ENCODE measurements around the gene UNC5C.

The UNC5C gene

GRCh38 chr4:95263391-95263790 is 285.4 kb downstream of the UNC5C start:
- no peaks in the 10 kb centered on the region for H4K20me1 ChIP-seq (ENCODE audit: insufficient read depth, low read length)
- no peak overlapping the region for H2AFZ ChIP-seq (ENCODE audit: low read length)
- no peaks in the 10 kb centered on the region for H3K36me3 ChIP-seq (ENCODE audit: insufficient read depth, low read length)
- H3K9me3 ChIP-seq (ENCODE audit: low read length): no peaks in the 10 kb centered on the region
- H3K4me1 ChIP-seq (ENCODE audit: insufficient read depth, low read length, severe bottlenecking): no peaks in the 10 kb centered on the region
- no peaks in the 10 kb centered on the region for H3K9me2 ChIP-seq (ENCODE audit: low read depth, low read length)
- H3K79me2 ChIP-seq (ENCODE audit: insufficient read depth, low read length): no peaks in the 10 kb centered on the region
- H3K27ac ChIP-seq (ENCODE audit: low read depth, low read length, poor library complexity, severe bottlenecking): no peak overlapping the region
- TF ChIP-seq CTCF (IDR thresholded peaks at IDR 0.05; ENCODE audit: low read length): no peak
- no peak for TF ChIP-seq EZH2 (IDR thresholded peaks at IDR 0.05; ENCODE audit: borderline replicate concordance, low read length)
- H3K4me3 ChIP-seq (ENCODE audit: low read depth, low read length, poor library complexity, severe bottlenecking): no peak overlapping the region
- H3K4me2 ChIP-seq (ENCODE audit: low read length): no peak overlapping the region
- H3F3A ChIP-seq (ENCODE audit: insufficient read depth, low read length): no peaks in the 10 kb centered on the region
- no peak overlapping the region for H3K9ac ChIP-seq (ENCODE audit: low read length)
- no peaks in the 10 kb centered on the region for H3K27me3 ChIP-seq (ENCODE audit: insufficient read depth, low read length)

GRCh38 chr4:95256108-95256835 is 292.5 kb downstream of the UNC5C start:
- Histone ChIP-seq H3K9ac (ENCODE audit: low read length) (no peak overlapping the region), H3K36me3 (ENCODE audit: insufficient read depth, low read length) (no peaks in the 10 kb centered on the region), H3K4me3 (ENCODE audit: low read depth, low read length, poor library complexity, severe bottlenecking) (no peak overlapping the region), H2AFZ (ENCODE audit: low read length) (no peak overlapping the region), H3K4me2 (ENCODE audit: low read length) (no peak overlapping the region), H3K79me2 (ENCODE audit: insufficient read depth, low read length) (no peaks in the 10 kb centered on the region), H3K9me3 (ENCODE audit: low read length) (no peaks in the 10 kb centered on the region), H3K9me2 (ENCODE audit: low read depth, low read length) (no peaks in the 10 kb centered on the region), H4K20me1 (ENCODE audit: insufficient read depth, low read length) (no peaks in the 10 kb centered on the region), H3K27me3 (ENCODE audit: insufficient read depth, low read length) (no peaks in the 10 kb centered on the region), H3K27ac (ENCODE audit: low read depth, low read length, poor library complexity, severe bottlenecking) (no peak overlapping the region), H3K4me1 (ENCODE audit: insufficient read depth, low read length, severe bottlenecking) (no peaks in the 10 kb centered on the region), H3F3A (ENCODE audit: insufficient read depth, low read length) (no peaks in the 10 kb centered on the region)
- TF ChIP-seq CTCF (IDR thresholded peaks at IDR 0.05; ENCODE audit: low read length): no peak
- no peak for TF ChIP-seq EZH2 (IDR thresholded peaks at IDR 0.05; ENCODE audit: borderline replicate concordance, low read length)

- H3K9me3 ChIP-seq (ENCODE audit: low read length): no peaks in the 10 kb centered on the region
- H3K27ac ChIP-seq (ENCODE audit: low read depth, low read length, poor library complexity, severe bottlenecking): no peak overlapping the region
- H3K4me1 ChIP-seq (ENCODE audit: insufficient read depth, low read length, severe bottlenecking): no peaks in the 10 kb centered on the region
- H3K4me2 ChIP-seq (ENCODE audit: low read length): no peak overlapping the region
- no peaks in the 10 kb centered on the region for H3K36me3 ChIP-seq (ENCODE audit: insufficient read depth, low read length)
- no peak overlapping the region for H2AFZ ChIP-seq (ENCODE audit: low read length)
- TF ChIP-seq EZH2 (IDR thresholded peaks at IDR 0.05; ENCODE audit: borderline replicate concordance, low read length) (no peak), CTCF (IDR thresholded peaks at IDR 0.05; ENCODE audit: low read length) (no peak)
- no peaks in the 10 kb centered on the region for H4K20me1 ChIP-seq (ENCODE audit: insufficient read depth, low read length)
- H3F3A ChIP-seq (ENCODE audit: insufficient read depth, low read length): no peaks in the 10 kb centered on the region
- H3K27me3 ChIP-seq (ENCODE audit: insufficient read depth, low read length): no peaks in the 10 kb centered on the region
- H3K79me2 ChIP-seq (ENCODE audit: insufficient read depth, low read length): no peaks in the 10 kb centered on the region
- H3K9me2 ChIP-seq (ENCODE audit: low read depth, low read length): no peaks in the 10 kb centered on the region
- H3K9ac ChIP-seq (ENCODE audit: low read length): no peak overlapping the region
- no peak overlapping the region for H3K4me3 ChIP-seq (ENCODE audit: low read depth, low read length, poor library complexity, severe bottlenecking)
Measured at GRCh38 chr4:95255396-95256107, 293.2 kb downstream of the UNC5C start.
